ENCODE data around the gene UNC119.

The UNC119 gene

GRCh38 chr17:28499684-28500357, 52.6 kb downstream of the UNC119 start:
- DNase-seq (ENCODE audit: low read depth in 2 of 3, low spot score in 1 of 3) = no peak

DNA sequence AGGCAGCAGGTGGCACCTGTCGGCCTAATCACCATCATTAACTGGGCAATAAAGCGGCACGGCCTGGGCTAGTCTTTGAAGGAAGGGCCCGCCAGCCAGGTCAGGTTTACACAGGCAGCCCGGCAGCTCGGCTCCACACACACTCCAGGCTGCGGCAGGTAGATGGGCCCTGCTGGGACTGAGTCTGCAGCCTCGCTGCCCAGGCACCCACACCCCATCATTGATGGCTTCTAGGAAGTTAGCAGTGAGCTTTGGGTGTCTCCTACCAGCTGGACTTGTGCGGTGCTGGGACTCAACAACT, 53.1 kb downstream of the UNC119 start:
- DNase-seq (ENCODE audit: low read depth in 2 of 3, low spot score in 1 of 3) = no peak

- DNase-seq (ENCODE audit: low read depth in 2 of 3, low spot score in 1 of 3) = no peak
These were observed 53.6 kb downstream of the UNC119 start for GRCh38 chr17:28498652-28499363.

- no peak for DNase-seq (ENCODE audit: low read depth in 2 of 3, low spot score in 1 of 3)
These were observed 54.5 kb downstream of the UNC119 start for GRCh38 chr17:28497931-28498330.
